Uterus (tissue), 2 donors: Measurements from ENCODE around the gene NUTF2.

ENCODE experiments used
- POLR2A ChIP-seq, 2 donors: fragments of 450-650 bp; IDR thresholded peaks; one replicate each; pipeline ENCODE4 v1.6.1; 2016; ENCODE audit warnings: antibody characterized with exemption in 2 of 2, mild to moderate bottlenecking in 1 of 2, moderate library complexity in 1 of 2
- TF ChIP-seq, protein P1 (sequence below), 4 experiments: fragments of 200-600 bp in 2 of 4; fragments of 450-650 bp in 2 of 4; sonication (generic) in 2 of 4; IDR thresholded peaks; one replicate each; pipeline ENCODE4 v1.5.1; 2016 to 2019; ENCODE audit warnings: antibody characterized with exemption in 4 of 4, mild to moderate bottlenecking in 2 of 4, moderate library complexity in 1 of 4

DNA sequence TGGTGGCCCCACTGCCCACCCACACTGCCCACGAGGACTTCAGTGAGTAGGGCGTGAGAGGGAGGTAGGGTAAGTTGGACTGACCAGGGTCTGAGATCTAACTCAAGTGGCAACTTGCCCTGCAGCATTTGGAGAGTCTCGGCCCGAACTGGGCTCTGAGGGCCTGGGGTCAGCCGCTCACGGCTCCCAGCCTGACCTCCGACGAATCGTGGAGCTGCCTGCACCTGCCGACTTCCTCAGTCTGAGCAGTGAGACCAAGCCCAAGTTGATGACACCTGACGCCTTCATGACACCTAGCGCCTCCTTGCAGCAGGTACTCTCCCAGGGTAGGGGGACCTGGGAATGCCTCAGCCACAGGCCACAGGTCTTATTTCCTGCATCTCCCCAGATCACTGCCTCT, 32.7 kb downstream of the NUTF2 start:
- TF ChIP-seq, protein P1, sequence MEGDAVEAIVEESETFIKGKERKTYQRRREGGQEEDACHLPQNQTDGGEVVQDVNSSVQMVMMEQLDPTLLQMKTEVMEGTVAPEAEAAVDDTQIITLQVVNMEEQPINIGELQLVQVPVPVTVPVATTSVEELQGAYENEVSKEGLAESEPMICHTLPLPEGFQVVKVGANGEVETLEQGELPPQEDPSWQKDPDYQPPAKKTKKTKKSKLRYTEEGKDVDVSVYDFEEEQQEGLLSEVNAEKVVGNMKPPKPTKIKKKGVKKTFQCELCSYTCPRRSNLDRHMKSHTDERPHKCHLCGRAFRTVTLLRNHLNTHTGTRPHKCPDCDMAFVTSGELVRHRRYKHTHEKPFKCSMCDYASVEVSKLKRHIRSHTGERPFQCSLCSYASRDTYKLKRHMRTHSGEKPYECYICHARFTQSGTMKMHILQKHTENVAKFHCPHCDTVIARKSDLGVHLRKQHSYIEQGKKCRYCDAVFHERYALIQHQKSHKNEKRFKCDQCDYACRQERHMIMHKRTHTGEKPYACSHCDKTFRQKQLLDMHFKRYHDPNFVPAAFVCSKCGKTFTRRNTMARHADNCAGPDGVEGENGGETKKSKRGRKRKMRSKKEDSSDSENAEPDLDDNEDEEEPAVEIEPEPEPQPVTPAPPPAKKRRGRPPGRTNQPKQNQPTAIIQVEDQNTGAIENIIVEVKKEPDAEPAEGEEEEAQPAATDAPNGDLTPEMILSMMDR (IDR thresholded peaks at IDR 0.05): no peak
- no peak for TF ChIP-seq POLR2A (IDR thresholded peaks at IDR 0.05)
